OCI-LY1 (cell line): ENCODE results near the gene HARBI1.

Experiments used
- H2AFZ ChIP-seq: fragments of 200-600 bp; sonication (generic), shearing (Covaris generic); 2 replicates; pipeline ENCODE4 v1.6.0; 2014; ENCODE audit warnings: antibody characterized with exemption, mild to moderate bottlenecking, low read length
- H3F3A ChIP-seq: fragments of 200-600 bp; sonication (generic), shearing (Covaris generic); 2 replicates; pipeline ENCODE4 v1.6.0; 2014; ENCODE audit warnings: mild to moderate bottlenecking, antibody characterized with exemption, low read length, moderate library complexity; ENCODE audit not compliant: insufficient read depth
- H3K27ac ChIP-seq: fragments of 200-600 bp; sonication (generic); 2 replicates; pipeline ENCODE4 v1.5.1; 2014; ENCODE audit warnings: low read length, mixed run types, mild to moderate bottlenecking, low read depth; ENCODE audit not compliant: poor library complexity, severe bottlenecking
- H3K27me3 ChIP-seq: fragments of 200-600 bp; sonication (generic); 2 replicates; pipeline ENCODE4 v1.6.0; 2014; ENCODE audit warnings: antibody characterized with exemption, mild to moderate bottlenecking, low read length, moderate library complexity; ENCODE audit not compliant: insufficient read depth
- H3K36me3 ChIP-seq: fragments of 200-600 bp; sonication (generic); 2 replicates; pipeline ENCODE4 v1.6.1; 2014; ENCODE audit warnings: mild to moderate bottlenecking, antibody characterized with exemption, low read length, moderate library complexity, mixed read lengths; ENCODE audit not compliant: insufficient read depth
- H3K4me1 ChIP-seq: fragments of 200-600 bp; sonication (generic); 2 replicates; pipeline ENCODE4 v1.5.1; 2014; ENCODE audit warnings: mild to moderate bottlenecking, low read length, moderate library complexity; ENCODE audit not compliant: insufficient read depth, severe bottlenecking
- H3K4me2 ChIP-seq: fragments of 200-600 bp; sonication (generic), shearing (Covaris generic); 2 replicates; pipeline ENCODE4 v1.6.1; 2014; ENCODE audit warnings: low read length
- H3K4me3 ChIP-seq: fragments of 200-600 bp; sonication (generic); 2 replicates; pipeline ENCODE4 v1.5.1; 2014; ENCODE audit warnings: low read length, low read depth, mild to moderate bottlenecking, mixed read lengths; ENCODE audit not compliant: poor library complexity, severe bottlenecking
- H3K79me2 ChIP-seq: fragments of 200-600 bp; shearing (Covaris generic); 2 replicates; pipeline ENCODE4 v1.6.1; 2016; ENCODE audit warnings: mixed run types, low read length, mixed read lengths; ENCODE audit not compliant: insufficient read depth
- H3K9ac ChIP-seq: fragments of 200-600 bp; sonication (generic), shearing (Covaris generic); 2 replicates; pipeline ENCODE4 v1.6.1; 2014; ENCODE audit warnings: mild to moderate bottlenecking, low read length, mixed read lengths
- H3K9me2 ChIP-seq: fragments of 200-600 bp; sonication (generic), shearing (Covaris generic); 2 replicates; pipeline ENCODE4 v1.6.1; 2014; ENCODE audit warnings: low read depth, mild to moderate bottlenecking, low read length, mixed read lengths
- H3K9me3 ChIP-seq: fragments of 200-600 bp; shearing (Covaris generic); 2 replicates; pipeline ENCODE4 v1.6.1; 2014; ENCODE audit warnings: low read length, mixed read lengths
- H4K20me1 ChIP-seq: fragments of 200-600 bp; sonication (generic), shearing (Covaris generic); 2 replicates; pipeline ENCODE4 v1.6.0; 2016; ENCODE audit warnings: mild to moderate bottlenecking, low read length; ENCODE audit not compliant: insufficient read depth
- CTCF ChIP-seq: fragments of 200-600 bp; sonication (generic), shearing (Covaris generic); IDR thresholded peaks from 2 replicates; pipeline ENCODE4 v1.5.1; 2017; ENCODE audit warnings: mild to moderate bottlenecking, antibody characterized with exemption, low read length, moderate library complexity, mixed read lengths
- EZH2 ChIP-seq: fragments of 200-600 bp; sonication (generic), shearing (Covaris generic); IDR thresholded peaks from 2 replicates; pipeline ENCODE4 v1.8.0; 2017; ENCODE audit warnings: borderline replicate concordance, mixed run types, mild to moderate bottlenecking, antibody characterized with exemption, low read length, moderate library complexity, mixed read lengths

HARBI1 gene

DNA sequence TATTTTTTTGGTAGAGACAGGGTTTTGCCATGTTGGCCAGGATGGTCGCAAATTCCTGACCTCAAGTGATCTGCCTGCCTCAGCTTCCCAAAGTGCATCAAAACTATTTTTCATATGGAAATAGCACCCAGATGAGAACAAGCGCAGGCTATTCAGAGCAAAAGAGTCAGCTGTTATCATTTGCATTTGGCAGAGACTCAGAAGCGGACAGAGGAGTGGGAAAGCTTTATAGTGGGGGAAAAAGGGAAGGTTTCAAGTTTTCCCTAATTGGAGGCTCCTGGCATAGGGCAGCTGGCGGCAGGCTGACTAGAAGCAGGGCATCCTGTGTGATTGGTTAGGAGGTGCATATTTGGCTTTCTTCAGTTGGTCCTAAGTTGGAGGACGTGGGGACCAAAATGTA, 20.5 kb upstream of the HARBI1 start:
- H3K9me3 ChIP-seq, result no peaks in the 10 kb centered on the region
- no peaks in the 10 kb centered on the region for H3K4me1 ChIP-seq
- H3K79me2 ChIP-seq, result no peaks in the 10 kb centered on the region
- no peaks in the 10 kb centered on the region for H3F3A ChIP-seq
- TF ChIP-seq EZH2 (no peak), CTCF (no peak)
- H3K36me3 ChIP-seq, result peaks cover 31% of the 10 kb centered on the region
- H3K4me3 ChIP-seq, result no peak overlapping the region
- no peak overlapping the region for H2AFZ ChIP-seq
- no peak overlapping the region for H3K9ac ChIP-seq
- no peak overlapping the region for H3K27ac ChIP-seq
- H3K9me2 ChIP-seq, result no peaks in the 10 kb centered on the region
- H4K20me1 ChIP-seq, result no peaks in the 10 kb centered on the region
- H3K27me3 ChIP-seq, result no peaks in the 10 kb centered on the region
- H3K4me2 ChIP-seq, result no peak overlapping the region

- Histone ChIP-seq H3K9me3 (no peaks in the 10 kb centered on the region), H3K79me2 (no peaks in the 10 kb centered on the region), H3K9me2 (no peaks in the 10 kb centered on the region), H3K9ac (no peak overlapping the region), H3K27ac (no peak overlapping the region), H3K4me1 (no peaks in the 10 kb centered on the region), H3K27me3 (no peaks in the 10 kb centered on the region), H2AFZ (no peak overlapping the region), H3F3A (no peaks in the 10 kb centered on the region), H3K4me3 (no peak overlapping the region), H3K36me3 (peaks cover 42% of the 10 kb centered on the region), H3K4me2 (no peak overlapping the region), H4K20me1 (no peaks in the 10 kb centered on the region)
- TF ChIP-seq CTCF (no peak), EZH2 (no peak)
Observed at GRCh38 chr11:46635557-46636139, 18.6 kb upstream of the HARBI1 start.

DNA sequence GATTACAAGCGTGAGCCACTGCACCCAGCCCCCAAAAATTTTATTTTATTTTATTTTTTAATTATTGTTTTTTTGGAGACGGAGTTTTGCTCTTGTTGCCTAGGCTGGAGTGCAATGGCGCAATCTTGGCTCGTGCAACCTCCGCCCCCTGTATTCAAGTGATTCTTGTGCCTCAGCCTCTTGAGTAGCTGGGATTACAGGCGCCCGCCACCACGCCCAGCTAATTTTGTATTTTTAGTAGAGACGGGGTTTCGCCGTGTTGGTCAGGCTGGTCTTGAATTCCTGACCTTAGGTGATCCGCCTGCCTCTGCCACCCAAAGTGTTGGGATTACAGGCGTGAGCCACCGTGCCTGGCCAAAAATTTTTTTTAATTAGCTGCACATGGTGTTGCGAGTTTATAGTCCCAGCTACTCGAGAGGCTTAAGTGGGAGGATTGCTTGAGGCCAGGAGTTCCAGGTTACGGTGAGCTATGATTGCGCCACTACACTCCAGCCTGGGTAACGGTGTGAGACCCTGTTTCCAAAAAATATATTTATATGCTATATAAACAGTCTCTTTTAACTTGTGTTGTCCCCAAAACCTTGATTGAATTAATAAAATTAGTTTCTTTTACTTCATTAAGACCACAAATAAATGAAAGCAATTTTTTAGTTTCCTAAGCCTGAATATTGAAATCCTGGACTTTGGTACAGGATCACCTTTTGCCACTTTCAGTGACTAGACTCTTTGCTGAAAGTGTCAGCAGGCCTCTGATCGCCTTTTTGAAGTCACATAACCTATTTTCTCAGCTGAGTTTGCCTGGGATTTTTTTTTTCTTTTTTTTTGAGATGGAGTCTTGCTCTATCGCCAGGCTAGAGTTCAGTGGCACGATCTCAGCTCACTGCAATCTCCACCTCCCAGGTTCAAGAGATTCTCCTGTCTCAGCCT, 16.5 kb upstream of the HARBI1 start:
- Histone ChIP-seq H3K9me2 (no peaks in the 10 kb centered on the region), H3K27ac (no peak overlapping the region), H3K36me3 (peaks cover 38% of the 10 kb centered on the region)

More for the DNA sequence above, 16.5 kb upstream of the HARBI1 start:
- TF ChIP-seq EZH2 (no peak), CTCF (no peak)
- Histone ChIP-seq H3F3A (no peaks in the 10 kb centered on the region), H3K9ac (no peak overlapping the region), H3K4me1 (no peaks in the 10 kb centered on the region), H4K20me1 (no peaks in the 10 kb centered on the region), H3K4me3 (no peak overlapping the region), H3K4me2 (no peak overlapping the region), H3K79me2 (no peaks in the 10 kb centered on the region), H3K9me3 (no peaks in the 10 kb centered on the region), H2AFZ (no peak overlapping the region), H3K27me3 (no peaks in the 10 kb centered on the region)
